Natural killer cell treated with Interleukin-12 subunit alpha and Interleukin-12 subunit beta and Interleukin-15 and Interleukin-18, amount 100 ng/mL, for 72 hours (primary cell): ENCODE results near the gene RAB3D. TPM values are rescaled to one million over a fixed set of nuclear protein-coding genes. Genes with fewer than 3 reads are reported as not detected.
"Not testable (repeated sequence)": the region's sequence is repeated elsewhere in the genome, so short reads cannot be mapped to it uniquely, and the experiment has no call there.

ENCODE experiments used
- ATAC-seq, 2 donors: fragments of 150-1000 bp; cut with Tn5 transposase in 1 of 2; sonication (Bioruptor Pico), chemical (Tn5 transposase) in 1 of 2; 2 replicates each; pipeline ENCODE4 v1.10.0; 2021
- DNase-seq: peaks from one replicate; pipeline ENCODE4 v3.0.0; 2022; ENCODE audit warnings: low spot score
- H3K27ac Mint-ChIP-seq, 2 donors: 1 replicate in 1 of 2; 2 replicates in 1 of 2; pipeline ENCODE4 v1.8.0; 2022; ENCODE audit warnings: mixed read lengths in 2 of 2, mild to moderate bottlenecking in 1 of 2, moderate library complexity in 1 of 2
- H3K27me3 Mint-ChIP-seq, 2 donors: 1 replicate in 1 of 2; 2 replicates in 1 of 2; pipeline ENCODE4 v1.8.0; 2022; ENCODE audit warnings: mixed read lengths in 2 of 2
- H3K36me3 Mint-ChIP-seq: one replicate; pipeline ENCODE4 v1.8.0; 2022; ENCODE audit warnings: mixed read lengths
- H3K4me1 Mint-ChIP-seq, 2 donors: 1 replicate in 1 of 2; 2 replicates in 1 of 2; pipeline ENCODE4 v1.8.0; 2022; ENCODE audit warnings: low read depth in 2 of 2, mixed read lengths in 2 of 2, mild to moderate bottlenecking in 1 of 2
- H3K4me3 Mint-ChIP-seq: one replicate; pipeline ENCODE4 v1.8.0; 2022; ENCODE audit warnings: mixed read lengths
- H3K9me3 Mint-ChIP-seq: 2 replicates; pipeline ENCODE4 v1.8.0; 2022; ENCODE audit warnings: mixed read lengths
- total RNA-seq, 2 donors: library from RNA; stranded (reverse); gene quantifications; one replicate each; pipeline ENCODE4 v1.2.3, GENCODE V29; 2022

Gene RAB3D
- total RNA-seq, 2 donors from 2014 or later: 17.5 to 33.4 TPM

GRCh38 chr19:11338569-11339253, 746 bp downstream of the RAB3D start:
- no peaks in the 10 kb centered on the region for H3K36me3 Mint-ChIP-seq
- H3K4me1 Mint-ChIP-seq: peaks cover 10 to 19% of the 10 kb centered on the region in 2 donors
- DNase-seq (no peak), ATAC-seq (no peak)
- H3K27me3 Mint-ChIP-seq: no peaks in the 10 kb centered on the region
- H3K4me3 Mint-ChIP-seq: peak overlapping the region; percentile 74
- H3K9me3 Mint-ChIP-seq: no peaks in the 10 kb centered on the region
- H3K27ac Mint-ChIP-seq: peak overlapping the region in 1 of 2 donors; percentile 63

GRCh38 chr19:11338121-11338520, 1.3 kb downstream of the RAB3D start:
- Mint-ChIP-seq H3K36me3 (no peaks in the 10 kb centered on the region), H3K27ac (peak overlapping the region in 1 of 2 donors; percentile 58), H3K9me3 (no peaks in the 10 kb centered on the region), H3K27me3 (no peaks in the 10 kb centered on the region), H3K4me3 (peak overlapping the region; percentile 52), H3K4me1 (peaks cover 10 to 19% of the 10 kb centered on the region in 2 donors)
- DNase-seq (no peak), ATAC-seq (no peak)

GRCh38 chr19:11337080-11337479, 2.4 kb downstream of the RAB3D start:
- peak; percentile 43 to 55 for ATAC-seq

GRCh38 chr19:11335449-11336146, 3.9 kb downstream of the RAB3D start:
- Mint-ChIP-seq H3K9me3 (no peaks in the 10 kb centered on the region), H3K27me3 (no peaks in the 10 kb centered on the region), H3K4me3 (no peak overlapping the region), H3K36me3 (no peaks in the 10 kb centered on the region), H3K27ac (no peak overlapping the region), H3K4me1 (peaks cover 10 to 19% of the 10 kb centered on the region in 2 donors)
- no peak for ATAC-seq
- DNase-seq: no peak

More at GRCh38 chr19:11337080-11337479, 2.4 kb downstream of the RAB3D start:
- peak overlapping the region in 1 of 2 donors; percentile 51 for H3K27ac Mint-ChIP-seq
- H3K4me3 Mint-ChIP-seq: peak overlapping the region; percentile 68
- H3K4me1 Mint-ChIP-seq: peaks cover 10 to 19% of the 10 kb centered on the region in 2 donors
- H3K9me3 Mint-ChIP-seq: no peaks in the 10 kb centered on the region
- H3K27me3 Mint-ChIP-seq: no peaks in the 10 kb centered on the region
- DNase-seq: no peak
- H3K36me3 Mint-ChIP-seq: no peaks in the 10 kb centered on the region

- H3K9me3 Mint-ChIP-seq, ATAC-seq, H3K27me3 Mint-ChIP-seq, DNase-seq, H3K27ac Mint-ChIP-seq, H3K4me3 Mint-ChIP-seq, H3K36me3 Mint-ChIP-seq: not testable (repeated sequence)
- peaks cover 9 to 15% of the 10 kb centered on the region in 2 donors for H3K4me1 Mint-ChIP-seq
These were observed 5.6 kb downstream of the RAB3D start for GRCh38 chr19:11333838-11334237.

GRCh38 chr19:11332822-11333221, 6.6 kb downstream of the RAB3D start:
- no peaks in the 10 kb centered on the region for H3K9me3 Mint-ChIP-seq
- H3K36me3 Mint-ChIP-seq: no peaks in the 10 kb centered on the region
- H3K4me1 Mint-ChIP-seq: peaks cover 5 to 10% of the 10 kb centered on the region in 2 donors
- H3K27me3 Mint-ChIP-seq: no peaks in the 10 kb centered on the region
- H3K4me3 Mint-ChIP-seq: no peak overlapping the region
- DNase-seq: no peak
- no peak overlapping the region for H3K27ac Mint-ChIP-seq
- no peak for ATAC-seq

GRCh38 chr19:11331502-11331901, 8.0 kb downstream of the RAB3D start:
- H3K4me3 Mint-ChIP-seq: no peak overlapping the region
- DNase-seq (no peak), ATAC-seq (no peak)
- no peaks in the 10 kb centered on the region for H3K36me3 Mint-ChIP-seq
- peaks cover 0 to 3% of the 10 kb centered on the region in 2 donors for H3K4me1 Mint-ChIP-seq
- no peak overlapping the region for H3K27ac Mint-ChIP-seq
- no peaks in the 10 kb centered on the region for H3K9me3 Mint-ChIP-seq
- H3K27me3 Mint-ChIP-seq: no peaks in the 10 kb centered on the region

- DNase-seq (no peak), ATAC-seq (no peak)
- peaks cover 0 to 3% of the 10 kb centered on the region in 2 donors for H3K4me1 Mint-ChIP-seq
- no peak overlapping the region for H3K4me3 Mint-ChIP-seq
- no peaks in the 10 kb centered on the region for H3K9me3 Mint-ChIP-seq
- peak overlapping the region in 1 of 2 donors; percentile 56 for H3K27ac Mint-ChIP-seq
- no peaks in the 10 kb centered on the region for H3K27me3 Mint-ChIP-seq
- no peaks in the 10 kb centered on the region for H3K36me3 Mint-ChIP-seq
These were observed 9.3 kb downstream of the RAB3D start for GRCh38 chr19:11330127-11330526.

- Mint-ChIP-seq H3K27me3 (no peaks in the 10 kb centered on the region), H3K4me1 (peaks cover 35 to 37% of the 10 kb centered on the region in 2 donors), H3K4me3 (no peak overlapping the region), H3K27ac (peak overlapping the region in 1 of 2 donors; percentile 68), H3K36me3 (no peaks in the 10 kb centered on the region), H3K9me3 (no peaks in the 10 kb centered on the region)
- no peak for DNase-seq
- ATAC-seq: no peak
These were observed 13.9 kb downstream of the RAB3D start for GRCh38 chr19:11325544-11325943.

- no peak for DNase-seq
- peaks cover 35% of the 10 kb centered on the region in 2 donors for H3K4me1 Mint-ChIP-seq
- ATAC-seq: no peak
- no peaks in the 10 kb centered on the region for H3K27me3 Mint-ChIP-seq
- H3K4me3 Mint-ChIP-seq: peak overlapping the region; percentile 80
- H3K27ac Mint-ChIP-seq: peak overlapping the region; percentile 91 to 97
- H3K9me3 Mint-ChIP-seq: no peaks in the 10 kb centered on the region
- no peaks in the 10 kb centered on the region for H3K36me3 Mint-ChIP-seq
These were observed 14.6 kb downstream of the RAB3D start for GRCh38 chr19:11324748-11325389.

GRCh38 chr19:11324079-11324661, 15.3 kb downstream of the RAB3D start:
- peak; percentile 91 to 93 for ATAC-seq
- Mint-ChIP-seq H3K27ac (peak overlapping the region; percentile 91 to 97), H3K4me3 (peak overlapping the region; percentile 80), H3K4me1 (peaks cover 35 to 38% of the 10 kb centered on the region in 2 donors), H3K36me3 (no peaks in the 10 kb centered on the region), H3K27me3 (no peaks in the 10 kb centered on the region), H3K9me3 (no peaks in the 10 kb centered on the region)
- DNase-seq: peak; percentile 92

- Mint-ChIP-seq H3K27ac (peak overlapping the region; percentile 91 to 97), H3K36me3 (no peaks in the 10 kb centered on the region)
These were observed 15.8 kb downstream of the RAB3D start for GRCh38 chr19:11323601-11324078.

GRCh38 chr19:11322269-11323024, 17.0 kb downstream of the RAB3D start:
- peaks cover 46 to 53% of the 10 kb centered on the region in 2 donors for H3K4me1 Mint-ChIP-seq
- ATAC-seq (no peak), DNase-seq (no peak)
- H3K9me3 Mint-ChIP-seq: no peaks in the 10 kb centered on the region
- no peaks in the 10 kb centered on the region for H3K27me3 Mint-ChIP-seq
- H3K4me3 Mint-ChIP-seq: peak overlapping the region; percentile 48
- H3K36me3 Mint-ChIP-seq: no peaks in the 10 kb centered on the region
- H3K27ac Mint-ChIP-seq: peak overlapping the region; percentile 67 to 97

More at GRCh38 chr19:11323601-11324078, 15.8 kb downstream of the RAB3D start:
- ATAC-seq (no peak), DNase-seq (no peak)
- H3K27me3 Mint-ChIP-seq: no peaks in the 10 kb centered on the region
- no peaks in the 10 kb centered on the region for H3K9me3 Mint-ChIP-seq
- H3K4me3 Mint-ChIP-seq: peak overlapping the region; percentile 80
- H3K4me1 Mint-ChIP-seq: peaks cover 41 to 42% of the 10 kb centered on the region in 2 donors
